Measurements from ENCODE around the gene HFE.
"Not testable (repeated sequence)": the region's sequence is repeated elsewhere in the genome, so short reads cannot be mapped to it uniquely, and the experiment has no call there.

Gene HFE

DNA sequence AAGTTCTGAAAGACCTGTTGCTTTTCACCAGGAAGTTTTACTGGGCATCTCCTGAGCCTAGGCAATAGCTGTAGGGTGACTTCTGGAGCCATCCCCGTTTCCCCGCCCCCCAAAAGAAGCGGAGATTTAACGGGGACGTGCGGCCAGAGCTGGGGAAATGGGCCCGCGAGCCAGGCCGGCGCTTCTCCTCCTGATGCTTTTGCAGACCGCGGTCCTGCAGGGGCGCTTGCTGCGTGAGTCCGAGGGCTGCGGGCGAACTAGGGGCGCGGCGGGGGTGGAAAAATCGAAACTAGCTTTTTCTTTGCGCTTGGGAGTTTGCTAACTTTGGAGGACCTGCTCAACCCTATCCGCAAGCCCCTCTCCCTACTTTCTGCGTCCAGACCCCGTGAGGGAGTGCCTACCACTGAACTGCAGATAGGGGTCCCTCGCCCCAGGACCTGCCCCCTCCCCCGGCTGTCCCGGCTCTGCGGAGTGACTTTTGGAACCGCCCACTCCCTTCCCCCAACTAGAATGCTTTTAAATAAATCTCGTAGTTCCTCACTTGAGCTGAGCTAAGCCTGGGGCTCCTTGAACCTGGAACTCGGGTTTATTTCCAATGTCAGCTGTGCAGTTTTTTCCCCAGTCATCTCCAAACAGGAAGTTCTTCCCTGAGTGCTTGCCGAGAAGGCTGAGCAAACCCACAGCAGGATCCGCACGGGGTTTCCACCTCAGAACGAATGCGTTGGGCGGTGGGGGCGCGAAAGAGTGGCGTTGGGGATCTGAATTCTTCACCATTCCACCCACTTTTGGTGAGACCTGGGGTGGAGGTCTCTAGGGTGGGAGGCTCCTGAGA lies at the start of gene HFE:
HFE (plus strand) TSS at position 146 of the 832 bp plus-strand sequence; CDS start at position 158, 12 bp downstream.
- peak in 1 of 3 experiments; percentile 9 for DNase-seq (ENCODE audit: low read depth in 2 of 3, low spot score in 2 of 3)

- no peak for DNase-seq (ENCODE audit: low read depth in 2 of 3, low spot score in 2 of 3)
These were observed 45.3 kb upstream of the HFE start for GRCh38 chr6:26041946-26042345.

DNA sequence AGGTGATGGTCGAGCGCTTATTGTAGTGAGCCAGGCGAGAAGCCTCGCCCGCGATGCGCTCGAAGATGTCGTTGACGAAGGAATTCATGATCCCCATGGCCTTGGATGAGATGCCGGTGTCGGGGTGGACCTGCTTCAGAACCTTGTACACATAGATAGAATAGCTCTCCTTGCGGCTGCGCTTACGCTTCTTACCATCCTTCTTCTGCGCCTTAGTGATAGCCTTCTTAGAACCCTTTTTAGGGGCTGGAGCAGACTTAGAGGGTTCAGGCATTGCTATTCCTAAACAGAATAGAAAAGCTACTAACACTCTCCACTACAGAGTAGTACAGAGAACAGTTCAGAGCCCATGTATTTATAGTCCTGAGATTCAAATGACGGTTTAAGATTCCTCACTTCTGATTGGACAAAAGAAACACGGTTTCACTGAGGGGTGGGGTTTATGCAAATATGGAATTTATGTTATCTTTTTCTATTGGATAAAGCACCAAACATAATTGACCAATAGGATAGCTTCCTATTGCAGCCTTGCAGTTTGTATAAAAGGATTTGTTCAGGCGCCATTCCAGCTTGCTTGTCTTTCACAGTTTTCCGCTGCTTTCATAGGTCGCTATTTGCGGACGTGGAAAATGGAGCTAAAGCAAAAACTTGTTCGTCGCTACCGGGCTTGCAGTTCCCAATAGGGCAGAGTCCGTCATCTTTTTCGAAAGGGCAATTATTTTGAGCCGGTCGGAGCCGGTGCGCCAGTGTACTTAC lies 43.7 kb upstream of the HFE start:
- peak; percentile 54 to 63 (median 59) for DNase-seq (ENCODE audit: low read depth in 2 of 3, low spot score in 2 of 3)

DNA sequence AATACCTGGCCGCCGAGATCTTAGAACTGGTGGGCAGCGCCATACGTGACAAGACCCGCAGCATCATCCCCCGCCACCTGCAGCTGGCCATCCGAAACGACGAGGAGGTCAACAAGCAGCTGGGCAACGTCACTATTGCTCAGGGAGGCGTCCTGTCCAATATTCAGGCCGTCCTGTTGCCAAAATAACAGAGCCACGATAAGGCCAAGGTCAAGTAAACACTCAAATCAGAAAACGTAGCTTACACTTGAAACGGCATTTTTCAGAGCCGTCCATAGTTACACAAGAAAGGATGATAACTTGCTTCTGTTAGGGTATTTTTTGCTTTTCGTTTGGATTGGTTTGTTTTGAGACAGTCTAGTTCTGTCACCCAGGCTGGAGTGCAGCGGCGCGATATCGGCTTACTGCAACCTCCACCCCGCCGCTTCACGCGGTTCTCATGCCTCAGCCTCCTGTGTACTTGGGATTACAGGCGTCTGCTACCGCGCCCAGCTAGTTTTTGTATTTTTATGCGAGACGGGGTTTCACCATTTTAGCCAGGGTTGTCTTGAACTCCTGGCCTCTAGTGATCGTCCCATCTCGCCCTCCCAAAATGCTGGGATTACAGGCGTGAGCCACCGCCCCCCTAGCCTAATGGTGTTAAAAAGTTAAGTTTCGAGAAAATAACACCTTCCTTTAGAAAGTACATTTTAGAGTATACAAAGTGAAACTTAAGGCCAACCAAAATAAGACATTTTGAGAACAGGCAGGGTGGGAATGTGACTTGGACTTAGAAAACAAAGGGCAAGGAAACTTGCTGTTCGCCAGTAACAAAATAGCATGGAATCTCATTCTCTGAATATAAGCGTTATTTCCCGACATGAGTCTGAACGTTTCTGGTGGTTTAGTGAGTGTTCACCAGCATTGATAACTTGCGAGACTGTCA lies 42.8 kb upstream of the HFE start:
- DNase-seq (ENCODE audit: low read depth in 2 of 3, low spot score in 2 of 3), result peak in 1 of 3 experiments; percentile 44

GRCh38 chr6:26045065-26045927 lies 41.9 kb upstream of the HFE start:
- DNase-seq (ENCODE audit: low read depth in 2 of 3, low spot score in 2 of 3), result peak; percentile 54 to 66 (median 60)

- DNase-seq (ENCODE audit: low read depth in 2 of 3, low spot score in 2 of 3), result no peak
These were observed 41.3 kb upstream of the HFE start for GRCh38 chr6:26045928-26046368.

DNA sequence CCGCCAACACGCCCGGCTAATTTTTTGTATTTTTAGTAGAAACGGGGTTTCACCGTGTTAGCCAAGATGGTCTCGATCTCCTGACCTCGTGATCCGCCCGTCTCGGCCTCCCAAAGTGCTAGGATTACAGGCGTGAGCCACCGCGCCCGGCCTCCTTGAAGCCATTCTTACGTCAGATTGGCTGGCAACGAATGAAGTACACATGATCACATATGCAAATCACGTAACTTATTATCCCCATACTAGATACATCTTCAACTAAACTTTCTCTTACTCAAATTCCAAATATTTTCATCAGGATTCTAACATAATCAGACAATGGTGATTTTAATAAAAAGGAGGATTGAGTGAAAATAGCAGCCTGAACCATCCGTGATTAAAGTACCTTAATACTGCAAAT lies 39.9 kb upstream of the HFE start:
- not testable (repeated sequence) for DNase-seq (ENCODE audit: low read depth in 2 of 3, low spot score in 2 of 3)

GRCh38 chr6:26048590-26048989 lies 38.6 kb upstream of the HFE start:
- DNase-seq (ENCODE audit: low read depth in 2 of 3, low spot score in 2 of 3), result no peak

DNA sequence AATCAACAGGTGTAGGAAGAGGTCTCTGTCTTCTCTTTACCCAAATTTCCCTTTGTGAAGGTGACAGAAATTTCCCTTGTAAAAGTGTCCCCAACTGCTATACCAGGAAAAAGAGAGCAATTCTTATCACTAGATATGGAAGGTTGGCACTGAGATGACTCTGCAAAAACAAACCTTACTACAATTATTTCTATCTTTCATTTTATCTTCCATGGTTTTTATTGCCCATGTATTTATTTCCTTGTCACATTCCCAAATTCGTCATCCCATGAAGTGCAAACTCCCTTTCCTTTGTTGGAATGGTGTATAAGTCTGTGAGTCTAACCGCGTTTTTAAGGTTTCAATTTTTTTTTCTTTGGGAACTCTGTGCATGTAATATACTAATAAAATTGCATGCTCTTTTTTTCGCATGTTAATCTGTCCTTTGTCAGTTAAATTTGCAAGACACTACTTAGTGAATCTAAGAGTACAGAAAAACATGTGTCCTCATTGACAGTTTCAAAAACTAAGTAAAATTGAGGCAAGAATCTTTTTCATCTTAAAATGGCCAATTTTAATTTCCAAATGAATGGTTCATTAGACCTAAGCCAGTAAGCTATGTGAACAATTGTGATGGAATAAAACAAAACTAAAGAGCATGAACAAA lies 35.4 kb upstream of the HFE start:
- no peak for DNase-seq (ENCODE audit: low read depth in 2 of 3, low spot score in 2 of 3)

- not testable (repeated sequence) for DNase-seq (ENCODE audit: low read depth in 2 of 3, low spot score in 2 of 3)
These were observed 34.4 kb upstream of the HFE start for GRCh38 chr6:26052762-26053250.

DNA sequence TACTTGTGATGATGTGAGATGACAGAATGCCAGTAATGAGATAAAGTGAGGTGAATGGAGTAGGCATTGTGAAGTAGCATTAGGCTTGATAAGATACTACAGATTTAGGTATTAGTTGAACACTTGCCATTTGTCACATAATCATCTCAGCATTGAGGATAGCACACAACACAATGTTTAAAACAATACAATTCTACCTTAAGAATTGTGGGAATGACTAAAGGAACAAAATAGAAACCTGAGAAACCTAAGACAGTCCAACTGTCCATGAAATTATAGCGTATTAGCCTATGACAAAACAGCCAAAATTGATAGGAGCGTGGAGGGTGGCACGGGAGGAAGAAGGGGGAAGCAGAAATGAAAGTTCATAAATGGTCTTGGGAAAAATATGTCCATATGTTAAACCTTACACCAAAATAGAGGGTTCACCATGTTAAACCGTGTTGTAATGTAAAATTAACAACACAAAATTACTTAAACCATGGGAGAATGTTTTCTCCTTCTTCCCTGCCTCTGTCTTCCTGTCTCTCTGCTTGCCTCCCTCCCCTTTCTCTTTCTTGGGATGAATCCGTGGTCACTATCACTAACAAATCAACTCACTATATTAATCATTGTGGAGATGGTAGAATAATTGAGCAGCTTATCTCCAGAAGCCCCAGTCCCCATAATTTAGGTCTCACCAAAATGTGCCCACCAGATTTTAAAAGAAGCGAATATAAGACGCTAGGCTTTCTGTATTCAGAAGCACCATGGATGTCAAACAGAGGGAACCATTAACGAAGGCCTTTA lies 33.0 kb upstream of the HFE start:
- DNase-seq (ENCODE audit: low read depth in 2 of 3, low spot score in 2 of 3), result no peak

DNA sequence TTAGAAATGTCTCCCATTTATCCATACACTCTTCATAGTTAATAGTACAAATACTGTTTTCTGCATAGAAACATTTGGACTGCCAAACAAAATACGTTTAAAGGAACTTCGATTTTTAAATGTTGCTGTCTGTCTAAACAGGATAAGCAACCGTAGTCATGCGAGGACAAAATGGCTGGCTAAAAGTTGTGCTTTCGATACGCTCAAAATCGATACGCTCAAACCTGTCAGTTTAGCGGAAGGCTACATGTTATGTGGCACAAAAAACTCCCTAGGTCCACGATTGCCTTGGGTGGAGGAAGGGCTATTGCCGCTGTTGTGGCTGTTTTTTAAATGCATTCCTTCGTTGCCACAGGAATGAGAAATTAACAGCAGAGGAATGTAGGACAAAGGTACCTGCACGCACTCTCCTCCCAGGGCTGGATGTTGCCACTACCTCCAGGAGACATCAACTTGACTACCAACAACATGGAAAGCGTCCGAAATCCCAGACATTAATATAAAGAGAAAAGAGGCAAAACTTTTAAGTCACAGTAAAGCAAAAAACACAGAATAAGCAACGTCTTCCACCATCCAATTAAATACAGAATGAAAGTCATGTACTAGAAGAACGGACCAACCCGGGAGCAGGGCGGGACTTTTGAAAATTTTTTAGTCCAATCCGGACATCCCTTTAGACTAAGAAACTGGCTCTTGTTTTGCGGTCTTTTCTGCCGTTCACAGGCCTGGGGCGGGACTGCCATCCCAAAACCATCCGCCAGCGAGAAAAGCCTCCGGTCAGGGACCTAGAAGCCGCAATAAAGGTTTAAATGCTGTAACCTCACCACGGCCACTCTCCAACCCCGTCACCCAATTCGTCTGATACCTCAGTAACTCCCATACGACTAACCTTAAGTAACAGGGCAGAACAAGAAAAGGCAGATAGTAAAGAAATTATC lies 32.2 kb upstream of the HFE start:
- peak; percentile 49 to 74 (median 70) for DNase-seq (ENCODE audit: low read depth in 2 of 3, low spot score in 2 of 3)

DNA sequence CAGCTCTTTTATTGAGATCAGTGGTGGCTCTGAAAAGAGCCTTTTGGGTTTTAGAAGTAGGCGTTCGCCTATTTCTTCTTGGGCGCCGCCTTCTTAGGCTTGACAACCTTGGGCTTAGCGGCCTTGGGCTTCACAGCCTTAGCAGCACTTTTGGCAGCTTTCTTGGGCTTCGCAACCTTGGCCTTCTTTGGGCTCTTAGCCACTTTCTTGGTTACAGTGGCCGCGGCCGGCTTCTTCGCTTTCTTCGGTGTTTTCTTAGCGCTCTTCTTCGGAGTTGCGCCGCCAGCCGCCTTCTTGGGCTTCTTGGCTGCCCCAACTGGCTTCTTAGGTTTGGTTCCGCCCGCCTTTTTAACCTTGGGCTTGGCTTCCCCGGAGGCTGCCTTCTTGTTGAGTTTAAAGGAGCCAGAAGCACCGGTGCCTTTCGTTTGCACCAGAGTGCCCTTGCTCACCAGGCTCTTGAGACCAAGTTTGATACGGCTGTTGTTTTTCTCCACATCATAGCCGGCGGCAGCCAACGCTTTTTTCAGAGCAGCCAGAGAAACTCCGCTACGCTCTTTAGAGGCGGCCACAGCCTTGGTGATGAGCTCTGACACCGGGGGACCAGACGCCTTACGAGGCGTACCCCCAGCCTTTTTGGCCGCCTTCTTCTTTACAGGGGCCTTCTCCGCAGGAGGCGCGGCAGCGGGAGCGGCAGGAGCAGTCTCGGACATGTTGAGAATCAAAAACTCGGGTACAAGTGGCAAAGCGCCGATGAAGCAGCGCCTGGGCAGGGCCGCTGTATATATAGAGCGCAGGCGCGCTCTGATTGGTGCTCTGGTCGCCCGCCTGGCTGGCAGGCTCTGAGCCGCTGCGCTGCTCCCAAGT lies 31.3 kb upstream of the HFE start:
- DNase-seq (ENCODE audit: low read depth in 2 of 3, low spot score in 2 of 3), result peak; percentile 79 to 87 (median 83)

GRCh38 chr6:26056583-26057350 lies 30.5 kb upstream of the HFE start:
- DNase-seq (ENCODE audit: low read depth in 2 of 3, low spot score in 2 of 3), result peak in 1 of 3 experiments; percentile 26

GRCh38 chr6:26057899-26058298 lies 29.3 kb upstream of the HFE start:
- DNase-seq (ENCODE audit: low read depth in 2 of 3, low spot score in 2 of 3), result no peak

Data from activated CD8-positive, alpha-beta memory T cell treated with anti-CD3 and anti-CD28 coated beads for 48 hours (primary cell).